Left renal cortex interstitium (tissue), 4 donors: ENCODE data around the gene NAV3. TPM values are rescaled to one million over a fixed set of nuclear protein-coding genes. Genes with fewer than 3 reads are reported as not detected.

Source experiments
- DNase-seq, 4 donors: peaks; one replicate each; pipeline ENCODE4 v3.0.0-alpha.2; 2013; ENCODE audit warnings: low read depth in 4 of 4, low spot score in 2 of 4, missing footprints in 1 of 4
- polyA plus RNA-seq, 4 donors: library from polyadenylated mRNA; unstranded; fragments of 120-200 nt; gene quantifications; one replicate each; pipeline ENCODE4 v1.2.1, GENCODE V29; 2013; ENCODE audit not compliant: insufficient read length in 4 of 4

Gene NAV3
- polyA plus RNA-seq, 4 donors: 7.3 to 10.5 (median 8.8) TPM

DNA sequence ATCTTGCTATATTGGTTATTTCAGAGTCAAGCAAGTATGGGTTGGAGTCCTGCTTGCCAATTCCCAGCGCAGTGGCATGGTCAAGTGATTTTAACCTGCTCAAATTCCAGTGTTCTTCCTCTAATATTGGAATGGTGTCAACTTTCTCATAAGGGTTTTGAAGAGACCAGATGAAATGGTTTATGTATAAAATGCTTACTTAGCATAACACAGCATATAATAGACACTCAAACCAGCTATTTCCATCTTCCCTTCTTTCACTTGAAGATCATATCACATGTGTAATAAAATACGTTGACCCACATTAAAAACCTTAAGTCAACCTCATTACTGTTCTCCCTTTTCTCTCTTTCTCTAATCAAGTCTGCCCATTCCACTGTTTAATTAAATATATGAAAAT is 144.0 kb downstream of the NAV3 start:
- DNase-seq: no peak

DNA sequence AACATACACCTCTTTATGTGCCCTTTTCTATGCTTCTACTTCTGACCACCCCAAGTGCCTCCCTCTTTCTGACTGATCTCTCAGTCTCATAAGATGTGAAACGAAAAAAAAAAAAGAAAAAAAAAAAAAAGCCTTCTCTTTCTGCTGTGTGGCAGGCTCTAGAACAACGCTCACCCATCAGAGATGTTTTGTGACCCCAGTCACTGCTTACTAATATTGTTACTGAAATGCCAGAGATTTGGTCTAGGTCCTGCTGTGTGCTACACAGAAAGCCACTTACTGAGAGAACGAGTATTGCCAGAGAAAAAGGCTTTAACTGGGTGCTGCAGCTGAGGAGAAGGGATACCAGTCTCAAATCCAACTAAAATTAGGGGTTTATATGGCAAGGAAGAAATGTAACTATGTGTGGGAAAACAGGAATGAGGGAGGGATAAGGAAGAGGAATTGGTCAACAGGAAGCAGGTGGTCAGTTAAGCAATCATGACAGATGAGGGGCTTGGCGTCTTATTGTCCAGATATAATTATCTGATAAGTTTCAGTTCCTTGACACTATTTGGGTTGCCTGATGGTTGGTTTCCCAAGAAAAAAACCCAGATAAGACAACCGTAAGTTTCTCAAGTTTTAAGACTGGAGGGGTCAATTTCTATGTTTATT is 149.0 kb downstream of the NAV3 start:
- DNase-seq: no peak

DNA sequence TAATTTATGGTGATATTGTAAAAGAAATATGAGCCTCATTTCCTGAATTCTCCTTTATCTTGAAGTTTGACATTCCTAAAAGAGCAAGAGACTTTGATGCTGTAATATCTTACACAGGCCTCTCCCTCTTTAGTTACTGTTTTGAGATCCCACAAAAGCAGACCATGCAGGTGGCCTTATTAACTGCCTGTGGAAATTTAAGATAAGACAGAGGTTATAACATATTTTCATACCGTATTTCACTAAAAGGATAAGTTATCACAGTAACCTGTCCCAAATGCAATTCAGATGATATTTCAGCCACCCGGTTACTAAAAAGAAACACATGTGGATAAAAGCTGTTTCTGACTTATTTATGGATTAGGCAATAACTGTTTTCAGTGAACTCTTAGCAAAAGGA is 150.1 kb downstream of the NAV3 start:
- DNase-seq: no peak

DNA sequence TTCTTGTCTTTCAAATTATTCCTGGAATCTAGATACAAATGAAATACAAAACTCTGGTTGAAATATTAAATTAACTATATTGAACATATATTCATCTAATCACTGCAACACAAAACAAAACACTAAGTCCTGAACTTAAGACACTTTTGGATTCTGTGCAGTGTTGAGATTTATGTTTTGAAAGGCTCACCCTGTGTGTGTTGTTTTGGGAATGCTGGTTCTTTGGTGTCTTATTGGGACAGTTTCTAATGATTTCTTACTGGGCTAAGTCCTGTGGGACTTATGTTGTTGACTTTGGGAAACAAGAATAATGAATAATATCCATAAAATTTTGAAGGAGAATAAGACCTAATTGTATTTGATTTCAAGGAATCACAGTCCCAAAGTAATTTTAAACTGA is 153.2 kb downstream of the NAV3 start:
- no peak for DNase-seq

DNA sequence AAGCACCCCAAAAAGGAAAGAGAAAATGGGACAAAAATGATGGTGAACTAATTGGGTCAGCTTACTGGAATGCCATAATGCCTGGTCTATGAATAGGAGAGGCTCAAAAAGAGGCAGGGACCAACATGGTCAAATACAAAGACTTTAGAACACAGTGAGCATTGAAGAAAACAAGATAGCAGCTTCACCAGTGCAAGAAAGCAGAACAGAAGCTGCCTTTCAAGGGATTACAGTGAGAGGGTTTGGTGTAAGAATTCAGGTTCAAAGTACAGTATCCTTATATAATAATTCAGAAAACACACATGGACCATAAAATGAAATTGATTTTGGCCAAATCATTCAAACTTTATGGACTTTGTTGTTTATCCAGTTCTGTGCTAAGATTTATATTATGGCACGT is 162.1 kb downstream of the NAV3 start:
- no peak for DNase-seq

DNA sequence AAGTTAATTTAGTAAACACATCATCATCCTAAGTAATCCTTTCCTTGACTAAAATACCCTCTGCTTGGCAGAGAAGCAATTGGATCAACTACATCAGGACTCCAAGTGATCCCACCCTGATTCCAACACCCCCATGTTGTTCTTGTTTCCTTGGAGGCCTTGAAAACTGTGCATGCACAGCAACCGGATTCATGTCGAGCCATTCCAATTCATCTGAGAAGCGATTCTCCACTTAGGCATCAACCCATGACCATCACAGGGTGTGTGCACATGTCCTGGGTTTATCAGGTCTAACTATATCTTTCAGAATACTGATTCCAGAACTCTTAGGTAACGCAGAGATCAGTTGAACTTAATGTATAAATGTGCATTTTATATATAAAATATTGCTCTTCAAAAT is 163.0 kb downstream of the NAV3 start:
- DNase-seq: no peak

DNA sequence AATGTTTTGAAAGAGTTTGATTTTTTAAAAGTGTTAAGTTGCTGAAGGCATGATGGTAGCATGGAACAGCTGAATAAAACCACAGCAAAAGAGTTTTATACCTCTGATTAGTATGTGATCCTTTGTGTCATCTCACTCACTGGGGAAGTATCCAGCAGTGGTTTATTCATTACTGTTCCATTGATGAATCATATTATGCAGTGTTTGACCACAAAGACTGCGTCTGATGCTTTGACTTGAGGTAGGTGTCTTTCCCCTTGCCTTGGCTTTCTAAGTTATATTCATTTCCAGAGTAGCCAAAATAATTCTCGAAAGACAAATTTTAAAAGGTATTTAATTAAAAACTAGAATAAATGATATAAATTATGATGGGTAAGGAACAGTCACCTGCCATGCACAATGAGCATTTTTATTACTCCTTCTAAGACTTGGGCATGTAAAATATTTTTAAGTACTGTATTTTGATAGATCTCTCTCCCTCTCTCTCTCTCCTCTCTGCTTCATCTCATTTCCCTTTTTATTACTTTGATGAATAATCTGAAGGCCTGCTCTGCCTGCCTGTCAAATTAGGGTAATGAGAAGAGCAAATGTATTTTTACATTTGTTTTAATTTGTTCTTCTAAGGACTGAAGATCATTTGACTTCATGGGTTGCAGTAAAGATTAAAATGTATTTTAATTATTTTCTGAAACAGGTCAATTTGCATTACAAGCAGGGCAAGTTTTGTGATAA is 164.9 kb downstream of the NAV3 start:
- DNase-seq: no peak

DNA sequence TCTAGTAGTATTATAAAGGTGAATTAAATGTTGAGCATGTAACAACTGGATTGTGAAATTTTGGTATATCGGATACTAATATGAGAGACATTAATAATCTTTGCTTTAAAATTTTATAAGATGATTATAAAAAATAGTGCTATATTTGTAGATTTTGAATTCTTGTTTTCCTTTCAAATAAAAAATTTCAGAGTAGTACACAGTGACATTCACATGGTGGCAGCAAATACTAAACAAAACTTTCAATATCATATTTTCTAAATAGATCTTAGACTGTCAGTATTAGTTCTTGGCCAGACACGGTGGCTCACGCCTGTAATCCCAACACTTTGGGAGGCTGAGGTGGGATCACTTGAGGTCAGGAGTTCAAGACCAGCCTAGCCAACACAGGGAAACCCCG is 166.0 kb downstream of the NAV3 start:
- DNase-seq: no peak

DNA sequence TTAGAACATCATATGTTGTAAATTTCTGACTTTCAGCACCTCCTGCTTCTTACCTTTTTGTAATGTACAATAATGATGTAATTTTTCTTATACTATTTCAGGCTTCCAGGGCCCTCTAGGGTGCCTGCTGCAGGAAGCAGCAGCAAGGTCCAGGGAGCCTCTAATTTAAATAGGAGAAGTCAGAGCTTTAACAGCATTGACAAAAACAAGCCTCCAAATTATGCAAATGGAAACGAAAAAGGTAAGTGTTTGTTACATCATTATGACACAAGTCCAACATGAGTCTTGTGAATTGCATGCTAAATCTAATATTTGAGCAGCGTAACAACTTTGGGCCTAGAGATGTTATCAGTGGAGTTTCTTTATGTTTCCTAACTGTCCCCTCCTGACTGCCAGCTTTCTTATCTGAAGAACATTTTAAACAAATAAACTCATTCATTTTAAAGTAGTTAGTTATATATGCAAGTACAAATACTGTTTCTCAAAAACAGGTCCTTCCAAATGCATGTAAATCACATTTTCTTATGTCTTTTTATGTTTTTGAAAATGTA is 167.6 kb downstream of the NAV3 start:
- no peak for DNase-seq

DNA sequence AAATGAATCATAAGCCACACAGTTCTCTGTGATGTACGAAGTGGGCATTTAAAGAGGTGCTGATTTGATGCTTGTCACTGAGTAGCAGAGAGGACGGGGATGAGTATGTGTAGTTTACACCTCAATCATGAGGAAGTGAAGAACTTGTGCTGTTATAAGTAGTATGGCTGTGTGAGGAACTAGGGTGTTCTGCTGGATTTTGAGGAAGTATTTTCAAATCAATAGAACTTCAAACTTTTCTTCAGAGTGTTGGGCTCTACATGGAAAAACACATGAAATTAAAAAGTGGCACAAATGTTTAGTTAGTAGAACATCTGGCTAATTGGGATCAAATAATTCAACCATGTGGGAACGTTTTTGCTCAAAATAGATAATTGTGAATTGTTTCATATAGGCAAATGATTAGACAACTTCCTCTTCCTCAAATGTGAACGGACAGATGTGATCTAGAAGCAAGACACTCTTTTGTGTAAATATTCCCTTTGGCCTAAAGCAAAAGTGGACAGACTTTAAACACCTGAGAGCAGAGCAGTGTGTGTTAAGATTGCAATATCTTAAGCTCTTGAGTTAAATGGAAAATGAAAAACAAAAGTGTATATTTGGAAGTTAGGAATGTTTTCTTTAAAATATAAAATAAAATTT is 168.5 kb downstream of the NAV3 start:
- DNase-seq: no peak

DNA sequence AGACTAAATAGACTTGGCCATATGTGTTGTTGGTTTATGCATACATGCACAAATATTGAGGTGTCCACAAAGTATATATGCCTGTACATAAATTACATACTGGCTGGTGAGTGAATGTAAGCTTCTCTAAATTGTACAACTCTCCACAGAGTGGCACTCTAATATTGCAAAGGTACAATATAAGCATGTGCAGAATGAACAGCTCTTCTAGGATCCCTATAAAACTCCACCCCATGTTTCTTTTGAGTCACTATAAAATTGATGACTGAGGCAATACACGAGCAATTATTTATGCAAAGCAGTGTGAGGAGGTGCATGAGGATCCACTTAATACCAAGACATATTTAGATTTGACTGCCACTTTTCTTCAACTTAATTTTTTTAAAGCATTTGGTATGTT is 172.2 kb downstream of the NAV3 start:
- DNase-seq: no peak

DNA sequence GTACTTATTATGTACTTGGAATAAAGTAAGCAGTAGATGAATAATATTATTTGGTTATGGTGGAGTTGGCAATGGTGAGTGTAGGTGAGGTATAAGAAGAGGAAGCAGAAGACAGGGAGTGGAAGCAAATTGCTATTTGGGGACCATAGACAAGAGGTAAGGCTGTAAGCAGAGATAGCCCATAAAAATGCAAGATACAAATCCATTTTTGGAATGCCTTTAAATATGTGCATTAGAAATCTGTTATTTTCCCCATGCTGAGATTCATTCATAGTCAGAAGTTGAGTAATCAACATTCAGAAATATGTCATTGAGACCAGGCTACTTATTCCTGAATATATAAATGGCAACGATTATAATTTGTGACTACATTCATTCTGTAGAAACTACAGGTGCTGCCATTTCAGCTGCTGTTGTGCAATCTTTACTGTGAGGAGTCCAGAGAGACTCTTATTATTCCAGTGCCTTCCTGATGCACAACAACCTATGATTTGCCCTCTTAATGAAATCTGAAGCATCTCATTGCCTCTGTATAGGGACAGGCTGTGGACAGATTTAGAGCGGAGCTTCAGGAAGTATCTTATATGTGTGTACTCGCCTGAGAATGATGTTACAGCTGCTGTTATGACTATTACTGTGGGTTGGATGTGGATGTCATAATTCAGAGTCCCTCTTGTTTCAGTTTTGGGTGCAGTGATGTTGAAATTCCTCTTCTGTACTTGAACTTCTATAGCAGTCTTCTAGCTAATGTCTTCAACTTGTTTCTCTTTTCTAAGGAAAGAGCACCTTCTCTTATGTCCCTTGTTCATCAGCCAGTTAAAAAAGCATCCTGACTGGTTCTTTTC is 173.8 kb downstream of the NAV3 start:
- DNase-seq: no peak

DNA sequence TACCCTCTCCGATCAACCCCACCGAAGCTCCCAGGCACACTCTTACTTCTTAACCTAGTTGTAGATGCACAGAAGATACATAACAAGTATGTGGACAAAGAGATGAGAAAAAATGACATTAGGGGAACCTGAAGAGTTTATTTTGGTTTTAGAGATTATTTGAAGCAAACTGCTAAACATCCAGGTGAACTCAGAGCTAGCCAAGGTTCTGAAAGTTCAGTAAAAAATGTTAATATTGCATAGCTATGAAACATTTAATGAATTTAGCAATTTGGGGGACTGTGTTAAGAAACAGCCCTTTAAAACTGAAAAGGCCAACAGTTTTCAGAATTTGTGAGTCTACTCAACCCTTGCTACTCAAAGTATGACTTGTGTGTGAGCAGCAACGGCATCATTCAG is 174.4 kb downstream of the NAV3 start:
- no peak for DNase-seq

DNA sequence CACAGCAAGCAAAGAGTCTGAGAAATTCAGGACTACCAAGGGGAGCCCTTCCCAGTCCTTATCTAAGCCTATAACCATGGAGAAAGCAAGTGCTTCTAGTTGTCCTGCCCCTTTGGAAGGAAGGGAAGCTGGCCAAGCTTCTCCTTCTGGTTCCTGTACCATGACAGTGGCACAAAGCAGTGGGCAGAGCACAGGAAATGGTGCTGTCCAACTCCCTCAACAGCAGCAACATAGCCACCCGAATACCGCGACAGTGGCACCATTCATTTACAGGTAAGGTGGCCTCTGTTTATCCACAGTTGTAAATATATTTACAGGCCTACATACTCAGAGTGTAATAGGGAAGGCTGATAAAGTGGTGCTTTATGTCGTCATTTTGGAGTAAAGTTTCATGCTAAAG is 176.5 kb downstream of the NAV3 start:
- DNase-seq: no peak

DNA sequence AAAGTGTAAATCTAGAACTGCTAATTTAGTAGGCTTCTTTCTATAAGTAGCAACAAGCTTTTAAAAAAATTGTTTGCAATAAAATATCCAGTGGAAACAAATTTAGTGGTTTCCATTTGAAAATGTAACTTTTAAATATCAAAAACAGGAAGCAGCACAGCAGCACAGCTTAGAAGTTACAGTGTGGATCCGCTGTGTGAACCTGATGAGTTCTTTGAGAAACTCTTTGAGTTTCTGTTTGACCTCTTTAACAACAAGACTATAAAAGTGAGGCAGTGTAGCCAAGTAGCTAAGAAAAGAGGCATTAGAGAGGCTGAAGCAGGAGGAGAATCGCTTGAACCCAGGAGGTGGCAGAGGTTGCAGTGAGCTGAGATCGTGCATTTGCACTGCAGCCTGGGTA is 178.3 kb downstream of the NAV3 start:
- no peak for DNase-seq

DNA sequence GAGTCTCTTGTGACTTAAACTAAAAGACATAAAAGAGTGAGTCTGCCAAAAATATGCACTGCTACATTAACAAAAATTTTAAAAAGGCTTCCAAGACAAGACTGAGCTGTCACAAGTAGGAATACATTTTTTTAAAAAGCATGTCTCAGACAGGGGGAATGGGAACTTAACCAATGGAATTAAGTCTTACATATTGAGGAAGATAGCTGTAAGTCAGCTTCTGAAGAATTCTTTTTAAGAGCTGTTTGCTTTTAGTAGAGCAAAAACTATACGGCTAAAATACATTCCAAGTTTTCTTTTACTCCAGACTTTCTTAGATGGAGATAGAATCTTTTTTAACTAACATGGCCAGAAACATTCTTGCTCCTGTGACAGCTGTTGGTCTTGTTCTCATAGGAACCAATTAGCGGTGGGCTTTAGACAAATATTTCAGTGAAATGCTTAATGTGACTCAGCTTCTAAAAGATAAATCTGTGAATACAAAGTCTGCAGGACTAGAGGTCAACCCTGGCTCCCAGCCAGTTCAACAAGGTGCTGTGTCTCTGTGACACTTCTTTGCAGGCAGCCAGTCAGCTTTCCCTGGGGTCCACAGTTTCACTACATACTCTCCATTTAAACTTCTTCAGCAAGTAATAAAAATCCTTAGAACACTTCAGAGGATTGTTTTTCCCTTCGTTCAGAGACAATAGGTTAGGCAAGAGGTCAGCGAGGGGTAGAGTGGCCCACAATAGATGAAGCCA is 187.6 kb downstream of the NAV3 start:
- DNase-seq: no peak

DNA sequence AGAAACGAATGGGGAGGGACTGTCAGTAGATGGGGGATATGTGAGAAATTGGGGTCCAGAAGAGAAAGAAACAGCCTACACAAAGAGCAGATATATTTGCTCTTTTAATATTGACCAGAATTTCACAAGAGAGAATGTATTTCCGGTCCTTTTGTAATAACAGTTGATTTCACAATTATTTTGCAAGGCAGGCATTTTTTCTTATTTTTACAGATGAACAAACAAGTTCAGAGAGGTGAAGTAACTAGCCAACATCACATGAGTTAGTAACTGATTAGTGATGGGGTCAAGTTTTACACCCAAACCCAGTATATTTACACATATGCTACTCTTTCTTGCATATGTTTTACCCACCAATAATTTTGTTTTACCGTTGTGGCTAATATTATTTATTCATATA is 188.2 kb downstream of the NAV3 start:
- no peak for DNase-seq

DNA sequence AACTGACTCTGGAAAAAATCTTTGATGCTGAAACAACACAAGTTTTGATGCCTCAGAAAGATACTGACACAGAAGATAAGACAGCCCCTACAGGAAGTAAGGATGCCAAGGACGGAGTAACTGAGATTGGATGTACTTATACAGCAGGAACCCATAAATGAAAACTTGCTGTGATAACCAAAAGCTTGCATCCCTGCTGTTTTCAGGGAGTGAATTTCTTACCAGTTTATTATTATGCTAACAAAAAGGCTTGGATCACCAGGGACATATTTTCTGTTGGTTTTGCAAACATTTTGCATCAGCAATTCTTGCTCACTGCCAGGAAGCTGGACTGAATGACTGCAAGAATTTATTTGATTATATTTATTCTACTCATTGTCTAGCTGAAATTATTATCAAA is 197.7 kb downstream of the NAV3 start:
- DNase-seq: no peak

DNA sequence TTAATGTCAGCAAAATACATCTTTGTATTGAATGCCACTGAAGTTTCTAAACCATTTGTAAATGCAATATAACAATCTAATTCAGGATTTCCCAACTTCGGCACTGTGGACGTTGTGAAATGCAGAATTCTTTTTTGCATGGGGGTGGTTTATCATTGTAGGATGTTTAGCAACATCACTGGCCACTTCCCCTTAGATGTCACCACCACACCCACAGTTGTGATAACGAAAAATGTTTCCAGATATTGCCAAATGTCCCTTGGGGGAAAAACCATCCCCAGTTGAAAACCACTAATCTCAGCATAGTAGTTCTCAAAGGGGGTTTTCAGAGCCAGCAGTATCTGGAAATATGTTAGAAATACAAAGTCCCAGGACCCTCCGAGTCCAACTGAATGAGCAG is 203.3 kb downstream of the NAV3 start:
- no peak for DNase-seq

DNA sequence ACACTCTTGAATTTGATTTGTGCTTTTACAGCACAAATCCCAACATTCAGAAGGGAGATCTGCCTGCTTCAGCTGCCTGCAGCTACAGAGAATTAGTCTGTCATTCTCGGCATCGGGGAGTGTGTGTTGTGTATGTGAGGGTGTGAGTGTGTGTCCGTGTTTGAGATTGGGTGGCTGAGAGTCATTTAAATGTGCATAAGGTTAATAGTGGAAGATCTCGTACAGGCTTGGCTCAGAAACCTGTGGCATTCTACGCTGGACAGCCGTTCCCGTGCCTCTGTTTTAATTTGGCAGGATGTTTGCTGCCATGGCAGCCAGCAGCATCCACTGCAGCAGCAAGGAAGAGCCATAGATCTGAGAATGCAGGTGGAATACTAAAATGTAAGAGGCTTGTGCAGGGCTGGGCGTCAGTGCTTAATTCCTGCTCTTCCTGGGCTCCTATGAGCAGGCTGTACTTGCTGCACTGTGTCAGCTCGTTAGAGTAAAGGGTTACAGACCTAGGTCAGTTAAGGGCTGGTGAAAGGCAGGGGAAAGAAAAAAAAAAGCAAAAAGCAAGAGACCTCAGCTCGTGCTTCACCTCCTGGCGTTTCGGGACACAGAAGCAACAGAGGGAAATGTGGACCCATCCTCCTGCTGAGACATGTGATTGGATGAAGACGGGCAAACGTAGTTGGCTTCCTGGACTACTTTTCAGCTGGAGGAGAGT is 205.4 kb downstream of the NAV3 start:
- DNase-seq: no peak
